Jurkat, Clone E6-1 (cell line): ENCODE data around the gene BNC1.

Source experiments
- DNase-seq: peaks from one replicate; pipeline ENCODE4 v3.0.0-alpha.2; 2011; ENCODE audit warnings: low read depth, low spot score
- H3K4me3 ChIP-seq: 2 replicates; pipeline ENCODE4 v1.5.1; 2011; ENCODE audit warnings: mild to moderate bottlenecking, low read length, control low read depth, moderate library complexity

The BNC1 gene

DNA sequence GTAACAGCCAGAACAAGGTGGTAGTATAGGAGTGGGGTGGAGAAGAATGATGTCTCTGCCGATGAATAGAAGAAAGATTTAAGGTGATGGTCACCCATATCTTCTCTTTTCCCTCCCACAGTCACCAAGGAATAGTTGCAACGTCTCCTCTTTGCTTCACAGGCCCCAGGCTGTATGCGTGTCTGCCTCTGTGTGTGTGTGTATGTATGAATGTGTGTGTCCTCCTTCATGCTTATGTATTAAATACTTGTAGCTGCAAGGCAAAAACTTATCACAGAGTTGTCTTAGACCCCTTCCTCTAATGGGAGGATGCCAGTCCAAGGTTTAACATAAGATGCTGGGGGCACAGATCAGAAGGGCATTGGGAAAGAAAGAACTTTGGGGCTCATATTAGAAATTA is 19.1 kb upstream of the BNC1 start:
- H3K4me3 ChIP-seq: no peak overlapping the region
- DNase-seq: no peak

DNA sequence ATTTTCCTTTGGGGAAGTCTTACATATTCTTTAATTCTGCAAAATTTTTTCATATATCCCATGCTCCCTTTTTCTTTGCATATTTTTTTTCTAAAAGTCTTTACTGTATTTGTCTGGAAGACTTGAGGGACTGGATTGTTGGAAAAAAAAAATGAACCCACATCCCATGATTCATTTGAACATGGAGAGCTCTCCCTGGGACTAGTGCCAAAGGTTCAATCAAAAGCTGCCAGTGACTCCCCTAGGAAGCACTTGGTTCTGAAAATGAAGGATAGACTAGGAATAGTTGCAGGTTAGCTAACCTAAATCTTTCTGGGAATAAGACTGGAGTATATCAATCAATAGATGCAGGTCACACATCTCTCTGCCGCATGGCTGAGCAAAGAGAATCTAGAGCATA is 16.4 kb upstream of the BNC1 start:
- DNase-seq: no peak
- no peak overlapping the region for H3K4me3 ChIP-seq

DNA sequence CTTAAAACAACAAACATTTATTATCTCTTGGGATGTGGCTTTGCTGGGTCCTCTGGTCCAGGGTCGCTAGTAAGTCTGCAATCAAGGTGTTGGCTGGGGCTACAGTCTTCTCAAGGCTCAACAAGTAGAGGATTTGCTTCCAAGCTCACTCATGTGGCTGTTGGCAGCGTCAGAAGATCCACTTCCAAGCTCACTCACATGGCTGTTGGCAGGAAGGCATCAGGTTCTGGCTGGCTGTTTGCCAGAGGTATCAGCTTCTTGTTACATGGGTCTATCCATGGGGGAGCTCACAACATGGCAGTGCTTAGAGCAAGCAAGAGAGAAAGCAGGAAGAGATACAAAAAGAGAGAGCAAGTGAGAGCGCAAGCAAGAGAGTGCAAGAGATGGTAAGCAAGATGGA is 15.0 kb upstream of the BNC1 start:
- no peak for DNase-seq

DNA sequence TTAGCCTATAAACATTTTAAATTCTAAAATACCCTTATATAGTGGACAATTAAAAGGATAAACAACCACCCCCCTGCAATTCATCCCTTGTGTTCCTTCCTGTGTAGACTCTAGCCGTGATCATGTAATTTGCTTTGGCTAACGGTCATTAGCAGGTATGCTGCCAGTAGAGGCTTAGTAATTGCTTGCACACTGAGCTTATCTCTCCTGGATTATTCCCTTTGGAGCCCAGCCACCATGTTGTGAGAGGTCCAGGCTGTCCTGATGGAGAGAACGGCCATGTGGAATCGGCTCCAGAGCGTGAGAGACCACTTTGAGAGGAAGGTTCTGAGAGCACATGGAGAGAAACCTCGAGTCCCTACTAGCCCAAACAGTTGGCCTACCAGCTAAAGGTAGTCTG is 11.0 kb upstream of the BNC1 start:
- H3K4me3 ChIP-seq: no peak overlapping the region
- no peak for DNase-seq

More for the DNA sequence above, 15.0 kb upstream of the BNC1 start:
- no peak overlapping the region for H3K4me3 ChIP-seq

DNA sequence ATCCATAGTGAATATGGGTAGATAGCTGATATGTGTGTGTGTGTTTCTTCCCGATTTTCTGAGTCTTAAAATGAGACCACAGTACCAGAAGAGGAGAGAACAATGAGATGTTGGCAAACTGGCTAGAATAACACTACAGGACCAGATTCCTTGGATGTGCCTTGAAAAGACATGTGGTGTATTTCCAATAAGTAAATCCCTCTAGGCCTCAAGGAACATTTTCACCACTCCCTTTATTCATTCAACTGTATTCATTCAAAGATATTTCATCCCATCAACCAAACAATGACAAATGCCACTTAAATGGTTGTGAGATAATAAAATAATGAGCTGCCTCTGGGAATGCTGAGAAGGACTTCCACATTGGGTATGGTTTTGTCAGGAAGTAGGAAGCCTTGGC is 8.7 kb upstream of the BNC1 start:
- no peak overlapping the region for H3K4me3 ChIP-seq
- no peak for DNase-seq

DNA sequence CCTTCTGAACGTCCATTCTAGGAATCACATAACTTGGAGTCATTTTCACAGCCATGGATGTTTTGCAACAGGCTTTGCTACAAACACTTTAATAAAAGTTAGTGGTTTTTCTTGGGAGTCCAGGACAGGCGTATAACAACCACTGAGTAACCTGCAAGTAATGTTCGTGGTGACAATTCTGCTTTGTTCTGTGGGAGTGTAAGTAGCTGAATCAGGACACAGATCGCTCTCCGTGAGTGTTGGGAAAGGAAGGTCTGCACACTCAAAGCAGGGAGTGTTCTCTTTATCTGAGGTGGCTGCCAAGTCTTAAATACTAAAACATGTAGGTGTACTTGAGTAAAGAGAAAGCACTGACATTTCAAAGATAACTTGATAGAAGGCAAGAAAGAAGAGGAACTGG is 7.9 kb upstream of the BNC1 start:
- DNase-seq: no peak
- no peak overlapping the region for H3K4me3 ChIP-seq

DNA sequence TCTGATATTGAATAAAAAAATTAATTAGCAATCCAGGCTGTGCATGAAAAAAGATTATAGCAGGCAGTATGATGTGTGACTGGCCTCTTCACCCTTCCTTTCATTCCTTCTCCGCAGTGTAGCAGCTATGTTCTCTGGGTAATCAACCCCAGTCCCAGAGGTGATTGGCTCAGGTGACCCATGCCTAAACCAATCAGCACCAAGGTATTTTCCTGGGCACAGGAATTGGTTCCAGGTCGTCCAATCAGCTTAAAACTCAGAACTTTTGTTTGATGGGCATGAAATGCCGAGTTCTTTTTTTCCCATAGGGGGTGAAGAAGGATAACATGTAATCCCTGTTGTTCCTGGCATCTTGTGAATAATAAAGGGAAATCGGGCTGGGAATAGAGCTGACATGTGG is 5.8 kb upstream of the BNC1 start:
- no peak for DNase-seq
- H3K4me3 ChIP-seq: no peak overlapping the region

DNA sequence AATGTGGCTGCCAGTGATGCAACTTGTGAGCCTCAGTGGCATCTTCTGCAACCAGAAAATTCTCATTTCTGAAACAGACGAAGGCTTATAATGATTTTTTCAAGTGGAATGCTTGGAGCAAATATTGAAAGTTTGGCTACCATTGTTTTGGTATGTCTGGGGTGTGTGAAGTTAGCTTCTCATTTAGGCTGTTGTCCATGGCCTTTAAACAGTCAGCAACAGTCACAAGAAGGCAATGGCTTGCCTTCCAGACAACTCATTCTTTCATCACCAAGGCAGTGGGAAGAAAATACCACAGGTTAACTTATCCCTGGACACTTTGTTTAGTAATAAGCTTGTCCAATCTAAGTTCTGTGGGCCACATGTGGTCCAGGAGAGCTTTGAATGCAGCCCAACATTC is 4.7 kb upstream of the BNC1 start:
- no peak for DNase-seq
- no peak overlapping the region for H3K4me3 ChIP-seq

DNA sequence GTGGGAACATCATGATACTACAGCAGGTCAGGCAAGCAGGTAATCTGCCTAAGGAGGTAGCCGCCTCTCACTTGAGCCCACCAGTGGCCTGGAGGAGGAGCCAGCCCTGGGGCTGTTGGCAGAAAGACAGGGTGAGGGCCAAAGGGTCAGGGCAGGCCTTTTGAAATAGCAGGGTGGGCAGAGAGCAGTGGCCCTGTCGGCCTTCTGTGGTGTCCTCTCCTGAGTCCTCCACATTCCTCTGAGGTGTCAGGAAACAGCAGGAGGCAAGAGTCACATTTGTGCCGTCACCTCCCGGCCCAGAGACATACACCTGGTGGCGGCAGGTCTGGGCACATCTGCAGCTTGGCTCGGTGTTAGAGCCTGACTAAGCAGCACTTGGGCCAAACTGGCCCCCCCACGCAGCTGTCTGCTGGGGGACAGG is 3.9 kb upstream of the BNC1 start:
- DNase-seq: no peak
- no peak overlapping the region for H3K4me3 ChIP-seq

DNA sequence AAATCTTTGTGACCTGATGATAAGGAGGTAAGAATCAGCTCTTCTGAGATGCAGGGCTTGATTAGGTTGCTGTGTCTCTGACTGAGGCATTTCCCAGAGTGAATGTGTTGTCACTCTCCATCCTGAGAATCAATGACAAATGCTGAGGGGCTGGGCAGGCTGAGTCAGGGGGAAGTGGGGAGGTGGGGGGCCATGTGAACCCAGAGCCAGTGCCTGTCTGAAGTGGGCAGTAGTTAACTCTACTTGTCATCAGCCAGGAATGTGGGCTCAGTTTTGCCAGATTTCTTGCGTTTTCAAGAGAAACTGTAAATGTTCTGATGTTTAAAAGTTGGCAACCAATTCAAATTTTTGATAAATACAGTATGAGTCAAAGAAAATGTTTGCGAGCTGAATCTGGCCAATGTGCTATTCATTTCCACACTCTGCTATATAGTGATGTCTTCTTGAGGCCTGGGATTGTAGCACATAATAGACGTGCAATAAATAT is 3.1 kb upstream of the BNC1 start:
- no peak for DNase-seq
- H3K4me3 ChIP-seq: no peak overlapping the region

DNA sequence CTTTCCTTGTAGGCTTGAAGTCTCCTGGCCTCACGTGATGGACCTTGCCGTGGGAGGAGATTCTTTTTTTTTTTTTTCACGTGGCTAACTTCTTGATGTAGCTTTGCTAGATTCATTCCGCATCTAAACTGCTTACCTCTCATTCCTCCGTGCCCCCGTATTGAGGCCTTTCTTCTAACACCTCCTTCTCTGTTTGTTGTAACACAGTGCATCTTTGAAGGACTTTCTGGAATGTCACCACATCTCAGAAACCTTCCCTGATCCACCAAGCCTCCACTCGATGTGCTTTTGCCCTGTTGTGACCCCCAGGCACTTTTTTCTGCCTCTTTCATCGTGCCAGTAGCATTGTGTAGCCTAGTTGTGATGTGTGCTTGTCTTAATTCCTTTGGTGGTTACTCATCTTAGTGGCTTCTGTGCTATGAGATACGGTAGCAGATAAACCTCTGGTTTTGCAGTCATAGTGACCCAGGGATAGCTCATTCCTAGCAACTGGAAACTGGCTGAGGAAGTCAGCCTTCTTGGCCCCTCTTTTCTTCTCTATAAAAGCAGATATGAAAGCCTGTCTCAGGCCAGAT is 1.6 kb upstream of the BNC1 start:
- H3K4me3 ChIP-seq: no peak overlapping the region
- no peak for DNase-seq

DNA sequence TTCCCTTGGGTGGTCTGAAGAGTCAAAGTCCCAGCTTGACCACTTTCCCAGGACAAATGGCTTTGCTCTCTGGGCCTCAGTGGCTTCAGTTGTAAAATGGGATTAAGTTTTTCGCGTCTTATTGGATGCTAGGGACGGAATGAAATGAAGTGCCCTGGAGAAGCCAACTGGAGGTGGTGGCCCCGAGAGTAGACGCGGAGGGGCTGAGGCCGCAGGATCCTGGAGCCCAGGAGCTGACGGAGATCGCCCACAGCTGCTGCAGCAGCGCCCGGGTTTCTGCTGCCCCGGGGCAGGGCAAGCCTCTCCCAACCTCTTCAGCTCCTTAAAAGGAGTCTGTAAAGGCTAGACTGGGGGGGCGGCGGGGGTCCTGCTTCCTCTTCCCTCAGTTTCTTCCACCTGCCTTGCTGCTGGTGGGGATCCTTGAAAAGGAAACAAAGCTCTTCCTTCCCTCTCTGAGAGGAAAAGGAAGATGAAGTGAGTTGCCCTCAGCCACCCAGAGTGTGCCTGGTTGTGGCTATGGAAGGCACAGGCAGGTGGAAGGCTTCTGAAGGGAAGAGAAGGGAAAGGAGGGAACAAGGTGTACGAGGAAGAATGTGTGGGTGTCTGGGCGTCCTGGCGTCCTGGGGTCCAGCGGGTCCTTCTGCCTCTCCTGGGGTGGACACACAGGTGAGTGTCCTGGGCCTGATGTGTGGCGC is 967 bp upstream of the BNC1 start:
- DNase-seq: no peak
- H3K4me3 ChIP-seq: no peak overlapping the region

DNA sequence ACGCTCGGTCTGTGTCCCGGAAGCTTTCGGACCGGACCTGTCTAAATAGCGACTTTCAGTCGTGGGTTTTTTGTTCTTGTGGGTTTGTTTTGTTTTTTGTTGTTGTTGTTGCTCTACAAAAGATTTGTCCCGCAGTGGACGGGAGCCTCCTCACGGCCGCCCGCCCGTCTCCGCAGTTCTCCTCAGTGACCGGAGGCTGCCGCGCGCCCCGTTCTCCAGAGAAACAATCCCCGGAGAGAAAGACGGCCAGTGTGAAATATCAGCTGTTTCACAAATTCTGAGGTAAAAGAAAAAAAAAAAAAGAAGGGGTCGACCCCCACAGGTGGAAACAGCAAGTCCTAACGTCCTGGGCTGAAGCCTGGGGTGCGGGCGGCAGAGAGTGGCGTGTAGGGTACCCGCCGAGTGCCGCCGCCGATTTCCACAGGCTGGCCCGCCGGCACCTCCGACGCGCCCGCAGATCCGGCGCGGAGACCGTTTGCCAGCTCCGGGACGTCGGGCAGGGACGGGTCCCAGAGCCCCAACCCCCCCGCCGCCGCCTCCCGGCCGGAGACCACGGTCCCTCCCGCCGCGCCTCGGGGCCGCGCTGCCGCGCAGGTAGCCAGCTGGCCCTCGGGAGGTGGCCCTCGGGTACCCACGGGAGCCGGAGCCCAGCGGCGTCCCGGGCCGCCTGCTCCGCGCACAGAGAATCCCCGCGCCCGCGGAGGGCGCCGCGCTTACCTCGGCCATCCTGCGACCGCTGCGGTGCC is 478 bp downstream of the BNC1 start:
- H3K4me3 ChIP-seq: no peak overlapping the region
- DNase-seq: no peak

DNA sequence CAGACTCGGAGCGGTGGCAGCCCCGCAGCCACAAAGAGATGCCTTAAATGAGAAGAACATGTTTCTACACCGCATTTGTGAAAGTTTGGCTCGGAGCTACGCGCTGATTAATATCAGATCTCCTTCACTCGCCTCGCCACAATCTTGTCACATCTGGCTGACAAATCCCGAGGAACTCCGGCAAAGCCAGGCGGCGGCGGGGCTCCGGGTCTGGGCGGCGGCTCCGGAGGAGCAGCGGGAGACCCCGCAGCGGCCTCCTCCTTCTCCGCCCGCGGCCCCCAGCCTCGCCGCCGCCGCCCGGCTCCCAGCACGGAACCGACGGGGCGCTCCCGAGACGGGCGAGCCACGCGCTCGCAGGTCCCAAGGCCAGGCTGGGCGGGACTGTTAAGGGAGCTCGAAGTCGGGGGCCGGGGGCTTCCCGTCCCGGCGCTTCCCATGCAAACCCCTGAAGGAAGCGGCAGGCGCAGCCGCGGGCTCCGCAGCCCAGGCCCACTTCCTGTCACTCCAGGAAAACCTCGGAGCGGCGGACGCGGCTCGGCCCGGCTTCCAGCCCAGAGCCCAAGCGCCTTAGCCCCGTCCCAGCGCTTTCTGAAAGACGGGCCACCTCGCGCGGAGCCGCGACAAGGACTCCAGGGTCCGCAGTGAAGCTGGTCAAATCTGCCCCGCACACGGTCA is 1.2 kb downstream of the BNC1 start:
- H3K4me3 ChIP-seq: no peak overlapping the region
- no peak for DNase-seq

DNA sequence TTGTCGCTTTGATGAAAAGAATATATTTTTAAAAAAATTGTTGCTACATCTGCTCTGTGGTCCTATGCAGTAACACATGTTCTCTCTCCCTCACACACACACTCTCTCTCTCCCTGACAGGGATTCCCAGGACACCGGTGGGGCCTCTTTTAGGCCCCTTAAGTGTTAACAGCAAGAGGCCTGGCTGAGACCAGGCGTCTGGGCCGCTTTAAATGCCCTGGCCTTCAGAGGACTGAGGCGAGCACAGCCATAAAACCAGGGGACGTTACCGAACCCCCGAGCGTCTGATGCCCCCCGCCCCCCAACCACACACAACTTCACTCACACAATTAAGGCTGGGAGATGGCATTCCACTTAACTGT is 1.7 kb downstream of the BNC1 start:
- no peak for DNase-seq
- no peak overlapping the region for H3K4me3 ChIP-seq

DNA sequence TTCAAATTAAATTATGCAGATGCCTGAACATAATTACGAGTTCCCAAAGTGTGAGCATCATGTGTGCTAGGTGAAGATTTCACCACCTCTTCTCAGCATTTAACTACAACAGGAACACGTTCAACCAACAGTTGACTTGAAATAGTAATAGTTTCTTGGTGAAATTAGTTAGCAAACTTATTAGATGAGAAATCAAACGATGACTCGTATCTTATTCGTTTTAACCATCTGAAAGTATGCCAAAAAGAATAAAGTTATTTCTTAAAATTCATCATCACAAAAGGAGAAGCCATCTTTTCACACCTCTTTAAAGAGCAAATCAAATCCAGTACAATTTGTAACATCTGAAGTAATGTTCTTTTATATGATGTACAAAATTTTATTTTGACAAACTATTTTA is 2.3 kb downstream of the BNC1 start:
- DNase-seq: no peak
- no peak overlapping the region for H3K4me3 ChIP-seq

DNA sequence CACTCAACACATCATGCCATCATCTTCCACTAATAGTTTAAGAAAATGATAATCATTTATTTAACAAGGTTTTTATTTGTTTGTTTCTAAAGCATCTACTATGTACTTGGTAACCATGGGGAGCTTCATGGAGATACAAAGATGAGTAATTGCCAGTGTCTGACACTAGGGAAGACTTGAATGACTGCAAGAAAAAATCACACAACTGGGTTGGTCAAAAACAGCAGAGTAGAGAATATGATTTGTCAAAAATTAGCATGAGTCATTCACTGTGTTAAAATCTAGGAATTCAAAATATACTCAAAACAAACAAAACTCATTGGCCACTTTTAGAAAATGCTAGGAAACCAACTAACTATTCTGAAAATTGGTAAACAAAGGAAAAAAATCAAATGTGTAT is 6.3 kb downstream of the BNC1 start:
- DNase-seq: no peak
- H3K4me3 ChIP-seq: no peak overlapping the region

DNA sequence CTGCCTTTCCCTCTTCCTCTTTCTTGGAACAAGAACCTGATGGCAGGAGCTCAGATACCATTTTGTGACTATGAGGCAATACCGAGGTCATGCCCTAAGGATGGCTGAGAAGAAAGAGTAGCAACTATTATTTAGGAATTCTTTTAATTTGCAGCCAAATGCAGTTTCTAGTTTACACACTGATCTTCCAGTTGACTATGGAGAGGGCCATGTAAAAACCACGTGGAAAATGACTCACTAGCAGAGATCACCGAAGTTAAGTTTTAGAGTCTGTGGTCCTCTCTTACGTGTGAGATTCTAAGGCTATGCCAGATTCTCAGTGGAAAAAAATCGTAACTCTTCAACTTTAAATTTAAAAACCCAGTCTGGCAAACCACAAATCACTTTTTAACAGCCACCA is 7.8 kb downstream of the BNC1 start:
- no peak for DNase-seq
- H3K4me3 ChIP-seq: no peak overlapping the region

DNA sequence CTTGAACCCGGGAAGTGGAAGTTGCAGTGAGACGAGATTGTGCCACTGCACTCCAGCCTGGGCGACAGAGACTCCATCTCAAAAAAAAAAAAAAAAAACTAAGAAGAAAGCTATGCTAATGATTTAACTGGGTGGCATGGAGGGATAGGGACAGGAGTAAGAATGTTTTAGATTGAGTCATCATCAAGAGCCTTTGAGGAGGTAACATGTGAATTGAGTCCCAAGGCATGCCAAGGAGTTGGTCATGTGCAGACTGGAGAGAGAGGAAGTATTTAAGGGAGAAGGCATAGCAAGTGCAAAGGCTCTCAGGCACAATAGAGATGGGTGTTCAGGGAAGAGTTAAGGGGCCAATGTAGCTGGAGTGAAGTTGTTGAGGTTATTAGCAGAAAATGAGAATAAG is 9.1 kb downstream of the BNC1 start:
- no peak for DNase-seq
- H3K4me3 ChIP-seq: no peak overlapping the region

DNA sequence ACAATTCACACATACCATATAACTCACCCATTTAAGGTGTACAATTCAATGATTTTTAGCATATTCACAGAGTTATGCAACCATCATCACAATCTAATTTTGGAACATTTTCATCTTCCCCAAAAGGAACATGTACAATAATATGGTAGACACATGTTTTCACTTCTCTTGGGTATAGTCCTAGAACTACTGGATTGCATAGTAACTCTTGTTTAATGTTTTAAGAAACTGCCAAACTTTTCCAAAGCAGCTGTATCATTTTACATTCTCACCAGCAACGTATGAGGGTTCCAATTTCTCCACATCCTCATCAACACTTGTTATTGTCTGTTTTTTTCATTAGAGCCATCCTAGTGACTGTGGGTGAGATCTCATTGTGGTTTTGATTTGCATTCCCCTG is 14.3 kb downstream of the BNC1 start:
- no peak overlapping the region for H3K4me3 ChIP-seq
- DNase-seq: no peak
